HepG2 (cell line): ENCODE measurements around the gene NUP54. TPM values are rescaled to one million over a fixed set of nuclear protein-coding genes. Genes with fewer than 3 reads are reported as not detected.

Experiments
- AFF4 ChIP-seq: sonication (generic); formaldehyde crosslinking; IDR thresholded peaks from 2 replicates; pipeline ENCODE4 v1.4.0; 2020; ENCODE audit warnings: missing genetic modification reagents
- CEBPG ChIP-seq: IDR thresholded peaks from 2 replicates; pipeline ENCODE4 v1.6.1; 2016
- ETS1 ChIP-seq: sonication (generic); formaldehyde crosslinking; IDR thresholded peaks from 2 replicates; pipeline ENCODE4 v1.4.0; 2020; ENCODE audit warnings: missing genetic modification reagents
- KLF12 ChIP-seq: sonication (generic); formaldehyde crosslinking; IDR thresholded peaks from 2 replicates; pipeline ENCODE4 v1.4.0; 2020; ENCODE audit warnings: missing genetic modification reagents, borderline replicate concordance
- LRRFIP1 ChIP-seq: sonication (generic); formaldehyde crosslinking; conservative IDR thresholded peaks from 2 replicates; pipeline ENCODE4 v1.4.0; 2020; ENCODE audit warnings: missing genetic modification reagents
- MXI1 ChIP-seq: IDR thresholded peaks from 3 replicates; pipeline ENCODE4 v1.6.1; 2012; ENCODE audit warnings: low read depth, low read length, inconsistent platforms, borderline replicate concordance
- REPIN1 ChIP-seq: sonication (generic); formaldehyde crosslinking; IDR thresholded peaks from 2 replicates; pipeline ENCODE4 v1.8.0; 2022; ENCODE audit warnings: missing genetic modification reagents, low read depth, mild to moderate bottlenecking, borderline replicate concordance
- RFX3 ChIP-seq: IDR thresholded peaks from 2 replicates; pipeline ENCODE4 v1.6.1; 2016; ENCODE audit warnings: missing biosample characterization, missing genetic modification reagents
- SNAPC5 ChIP-seq: sonication (generic); formaldehyde crosslinking; IDR thresholded peaks from 2 replicates; pipeline ENCODE4 v1.8.1; 2023; ENCODE audit warnings: mild to moderate bottlenecking, missing genetic modification reagents, borderline replicate concordance
- SP1 ChIP-seq, 2 experiments: fragments of 450-650 bp in 1 of 2; sonication (generic) in 1 of 2; formaldehyde crosslinking in 1 of 2; IDR thresholded peaks; 2 replicates each; pipeline versions ENCODE4 v1.4.0 to v1.6.1; 2016 to 2020; ENCODE audit warnings: missing genetic modification reagents in 1 of 2
- TCF12 ChIP-seq, 2 experiments: fragments of 450-650 bp in 1 of 2; sonication (generic) in 1 of 2; formaldehyde crosslinking in 1 of 2; IDR thresholded peaks; 2 replicates each; pipeline versions ENCODE4 v1.6.1 to v1.8.0; 2017 to 2022; ENCODE audit warnings: antibody characterized with exemption in 1 of 2, mild to moderate bottlenecking in 1 of 2, missing genetic modification reagents in 1 of 2, moderate library complexity in 1 of 2
- ZBTB2 ChIP-seq: sonication (generic); formaldehyde crosslinking; IDR thresholded peaks from 2 replicates; pipeline ENCODE4 v1.8.0; 2022; ENCODE audit warnings: low read depth, missing genetic modification reagents
- ZNF17 ChIP-seq: sonication (generic); formaldehyde crosslinking; IDR thresholded peaks from 2 replicates; pipeline ENCODE4 v1.5.0; 2020; ENCODE audit warnings: mild to moderate bottlenecking, missing genetic modification reagents
- ZNF496 ChIP-seq: sonication (generic); formaldehyde crosslinking; IDR thresholded peaks from 2 replicates; pipeline ENCODE4 v1.8.1; 2023; ENCODE audit warnings: mild to moderate bottlenecking, moderate library complexity, missing genetic modification reagents; ENCODE audit not compliant: insufficient replicate concordance
- ZNF543 ChIP-seq: sonication (generic); formaldehyde crosslinking; IDR thresholded peaks from 2 replicates; pipeline ENCODE4 v1.4.0; 2020; ENCODE audit warnings: mild to moderate bottlenecking, missing genetic modification reagents
- ZNF550 ChIP-seq: sonication (generic); formaldehyde crosslinking; IDR thresholded peaks from 2 replicates; pipeline ENCODE4 v1.4.0; 2020; ENCODE audit warnings: mild to moderate bottlenecking, missing genetic modification reagents, borderline replicate concordance
- ZNF703 ChIP-seq: sonication (generic); formaldehyde crosslinking; IDR thresholded peaks from 2 replicates; pipeline ENCODE4 v1.5.1; 2020; ENCODE audit warnings: missing genetic modification reagents, mild to moderate bottlenecking, moderate library complexity, borderline replicate concordance
- ZNF780A ChIP-seq: sonication (generic); formaldehyde crosslinking; IDR thresholded peaks from 2 replicates; pipeline ENCODE4 v1.8.0; 2022; ENCODE audit warnings: mild to moderate bottlenecking, missing genetic modification reagents, moderate library complexity
- ZNF790 ChIP-seq: sonication (generic); formaldehyde crosslinking; IDR thresholded peaks from 2 replicates; pipeline ENCODE4 v1.8.0; 2022; ENCODE audit warnings: missing genetic modification reagents, mild to moderate bottlenecking, borderline replicate concordance
- polyA plus RNA-seq, 8 experiments: library from polyadenylated mRNA; depleted of rRNA in 3 of 8; stranded (reverse) in 7 of 8; unstranded in 1 of 8; fragments of >200 nt; fragmentation: Illumina TruSeq in 4 of 8; extraction: Trizol in 4 of 8; gene quantifications; 2 replicates each; pipeline versions ENCODE4 v1.2.1 to v1.2.3, GENCODE V29; 2011 to 2016; ENCODE audit warnings: low read depth in 4 of 8, missing spikeins in 1 of 8, mixed read lengths in 1 of 8; ENCODE audit not compliant: insufficient read depth in 1 of 8
- total RNA-seq, 5 experiments: library from RNA; depleted of rRNA; stranded (reverse); fragments of >200 nt; fragmentation: Illumina TruSeq; extraction: Trizol; gene quantifications; 2 replicates each; pipeline ENCODE4 v1.2.3, GENCODE V29; 2016; ENCODE audit warnings: low read depth in 1 of 5

NUP54 gene
- total and polyA plus RNA-seq, 2 of the 13 experiments (the other 11 are each of a cell fraction or from before 2014, with no cell fraction given), result 36.1 to 69.3 TPM

GRCh38 chr4:76148142-76148865 lies at the start of gene NUP54 (continued):
- TF ChIP-seq ZNF17 (CRISPR knock-in tag) (no peak; the same call in 1 of the 2 replicates), ZNF543 (CRISPR knock-in tag) (peak; percentile 85), ZNF780A (CRISPR knock-in tag) (peak; percentile 67; the same call in 1 of the 2 replicates), ZNF790 (peak; percentile 57; the same call in 1 of the 2 replicates), RFX3 (CRISPR knock-in tag) (no peak), MXI1 (peak; percentile 98; the same call in 2 of the 3 replicates), ZNF550 (CRISPR knock-in tag) (no peak), ZNF703 (no peak; the same call in 1 of the 2 replicates), TCF12 (IDR thresholded peaks at IDR 0.05) (no peak), TCF12 (CRISPR knock-in tag; IDR thresholded peaks at IDR 0.05) (no peak), ETS1 (no peak), ZNF496 (CRISPR knock-in tag) (no peak), ZBTB2 (CRISPR knock-in tag) (no peak), LRRFIP1 (peak; percentile 49; the same call in 1 of the 2 replicates), REPIN1 (peak; percentile 99), AFF4 (CRISPR knock-in tag) (0 out of 2 replicates have a peak, but pooled peaks have one; percentile 49), CEBPG (CRISPR knock-in tag) (peak; percentile 58), SNAPC5 (CRISPR knock-in tag) (no peak), SP1 (IDR thresholded peaks at IDR 0.05) (no peak), SP1 (CRISPR knock-in tag; IDR thresholded peaks at IDR 0.05) (peak; percentile 96), KLF12 (CRISPR knock-in tag) (no peak; the same call in 1 of the 2 replicates)
